C4-2B (cell line): Measurements from ENCODE around the gene CABLES1.
"Not testable (repeated sequence)": the region's sequence is repeated elsewhere in the genome, so short reads cannot be mapped to it uniquely, and the experiment has no call there.

Source experiments
- H3K27ac ChIP-seq: fragments of 450-650 bp; 2 replicates; pipeline ENCODE4 v1.5.1; 2017
- ZFX ChIP-seq: fragments of 450-650 bp; IDR thresholded peaks from 2 replicates; pipeline ENCODE4 v1.6.1; 2017
- TF ChIP-seq, protein P1 (sequence below): fragments of 450-650 bp; conservative IDR thresholded peaks from 2 replicates; pipeline ENCODE4 v1.5.1; 2017; ENCODE audit warnings: mild to moderate bottlenecking

CABLES1 gene

DNA sequence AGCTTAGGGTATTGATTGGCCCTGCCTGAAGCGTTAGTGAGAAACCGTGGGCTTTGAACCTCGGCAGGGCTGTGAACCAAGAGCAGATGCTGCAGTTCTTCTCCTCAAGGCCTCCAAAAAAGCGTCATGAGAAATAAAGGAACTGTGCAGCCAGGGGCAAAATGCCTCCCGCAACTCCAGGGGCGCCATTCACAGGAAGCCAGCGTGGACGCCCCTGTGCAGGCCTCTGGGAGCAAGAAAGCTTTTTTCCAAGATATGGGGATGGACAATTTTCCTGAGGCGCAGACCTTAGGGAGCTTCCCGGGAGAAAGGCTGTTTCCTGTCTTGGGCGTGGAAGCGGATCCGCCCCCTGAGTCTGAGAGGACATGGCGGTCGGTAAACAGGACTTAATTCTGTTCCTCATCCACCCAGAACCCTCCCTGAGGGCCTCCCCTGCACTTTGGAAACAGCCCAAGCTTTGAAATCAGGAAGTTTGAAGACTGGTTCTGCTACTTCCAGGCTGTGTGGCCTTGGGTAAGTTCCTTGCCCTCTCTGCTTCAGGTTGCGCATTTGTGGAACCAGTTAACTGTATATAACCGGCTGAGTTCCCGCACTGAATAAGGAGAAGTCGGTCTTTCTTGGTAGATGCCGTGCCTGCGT is 29.6 kb upstream of the CABLES1 start:
- TF ChIP-seq, protein P1, sequence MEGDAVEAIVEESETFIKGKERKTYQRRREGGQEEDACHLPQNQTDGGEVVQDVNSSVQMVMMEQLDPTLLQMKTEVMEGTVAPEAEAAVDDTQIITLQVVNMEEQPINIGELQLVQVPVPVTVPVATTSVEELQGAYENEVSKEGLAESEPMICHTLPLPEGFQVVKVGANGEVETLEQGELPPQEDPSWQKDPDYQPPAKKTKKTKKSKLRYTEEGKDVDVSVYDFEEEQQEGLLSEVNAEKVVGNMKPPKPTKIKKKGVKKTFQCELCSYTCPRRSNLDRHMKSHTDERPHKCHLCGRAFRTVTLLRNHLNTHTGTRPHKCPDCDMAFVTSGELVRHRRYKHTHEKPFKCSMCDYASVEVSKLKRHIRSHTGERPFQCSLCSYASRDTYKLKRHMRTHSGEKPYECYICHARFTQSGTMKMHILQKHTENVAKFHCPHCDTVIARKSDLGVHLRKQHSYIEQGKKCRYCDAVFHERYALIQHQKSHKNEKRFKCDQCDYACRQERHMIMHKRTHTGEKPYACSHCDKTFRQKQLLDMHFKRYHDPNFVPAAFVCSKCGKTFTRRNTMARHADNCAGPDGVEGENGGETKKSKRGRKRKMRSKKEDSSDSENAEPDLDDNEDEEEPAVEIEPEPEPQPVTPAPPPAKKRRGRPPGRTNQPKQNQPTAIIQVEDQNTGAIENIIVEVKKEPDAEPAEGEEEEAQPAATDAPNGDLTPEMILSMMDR = no peak
- TF ChIP-seq ZFX = no peak
- H3K27ac ChIP-seq = no peak overlapping the region

DNA sequence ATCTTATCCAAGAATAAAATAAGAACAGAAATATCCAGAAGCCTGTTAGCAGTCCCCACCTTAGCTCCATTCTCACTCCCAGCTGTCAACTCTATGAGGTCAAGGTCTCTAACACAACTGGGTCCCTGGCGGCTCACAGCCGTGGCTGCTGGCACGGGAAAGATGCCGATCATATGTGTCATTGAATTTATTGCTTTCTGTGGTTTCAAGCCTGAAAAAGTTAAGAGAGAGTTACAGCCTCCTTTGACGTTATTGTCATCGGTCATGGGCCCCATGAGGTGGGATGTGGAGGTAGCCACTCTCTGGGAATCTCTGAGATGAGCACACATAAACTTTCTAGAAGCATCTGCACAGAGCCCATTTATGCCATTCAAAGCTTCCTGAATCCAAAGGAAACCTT is 28.7 kb upstream of the CABLES1 start:
- no peak overlapping the region for H3K27ac ChIP-seq

DNA sequence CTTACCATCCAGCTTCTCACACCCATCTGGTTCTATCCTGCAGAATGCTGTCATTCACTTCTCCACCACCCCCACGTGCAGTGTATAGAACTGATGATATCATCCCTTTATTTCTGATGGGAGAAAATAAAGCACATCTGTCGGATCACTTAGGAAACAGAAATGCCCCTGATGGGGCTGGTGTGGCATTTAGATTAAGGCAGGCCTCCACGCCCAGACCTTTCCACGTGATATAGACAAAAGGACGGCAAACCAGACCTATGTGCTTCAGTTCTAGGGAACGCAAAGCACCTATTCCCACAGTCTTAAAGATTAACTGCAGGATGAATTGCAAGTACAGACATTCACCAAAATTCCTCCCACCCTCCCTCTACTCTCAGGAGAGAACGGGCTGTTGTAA is 27.6 kb upstream of the CABLES1 start:
- TF ChIP-seq, protein P1 = no peak
- no peak for TF ChIP-seq ZFX
- no peak overlapping the region for H3K27ac ChIP-seq

More for the DNA sequence above, 28.7 kb upstream of the CABLES1 start:
- TF ChIP-seq, protein P1 = no peak
- no peak for TF ChIP-seq ZFX

DNA sequence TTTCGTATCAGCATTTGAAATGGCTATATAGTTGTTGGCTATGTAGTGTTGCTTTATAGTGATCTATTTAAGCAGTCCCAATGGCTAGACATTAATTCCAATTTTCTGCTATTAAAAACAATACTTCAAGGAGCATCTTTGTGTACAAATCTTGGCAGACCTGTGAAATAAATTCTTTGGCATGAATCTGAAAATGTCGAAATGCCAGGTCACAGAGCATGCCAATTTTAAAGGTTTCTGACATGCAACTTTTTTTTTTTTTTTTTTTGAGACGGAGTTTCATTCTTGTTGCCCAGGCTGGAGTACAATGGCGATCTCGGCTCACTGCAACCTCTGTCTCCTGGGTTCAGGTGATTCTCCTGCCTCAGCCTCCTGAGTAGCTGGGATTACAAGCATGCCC is 26.8 kb upstream of the CABLES1 start:
- no peak overlapping the region for H3K27ac ChIP-seq
- no peak for TF ChIP-seq ZFX
- TF ChIP-seq, protein P1 = no peak

DNA sequence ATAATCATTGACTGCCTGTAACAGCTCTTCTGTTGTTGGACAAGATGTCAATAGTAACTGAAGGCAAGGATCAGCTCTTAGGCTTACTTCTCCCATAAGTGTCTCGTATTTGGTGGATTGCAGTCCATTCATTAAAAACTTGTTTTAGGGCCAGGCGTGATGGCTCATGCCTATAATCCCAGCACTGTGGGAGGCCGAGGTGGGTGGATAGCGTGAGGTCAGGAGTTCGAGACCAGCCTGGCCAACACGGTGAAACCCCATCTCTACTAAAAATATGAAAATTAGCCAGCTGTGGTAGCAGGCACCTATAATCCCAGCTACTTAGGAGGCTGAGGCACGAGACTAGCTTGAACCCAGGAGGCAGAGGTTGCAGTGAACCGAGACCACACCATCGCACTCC is 26.1 kb upstream of the CABLES1 start:
- H3K27ac ChIP-seq = not testable (repeated sequence)

DNA sequence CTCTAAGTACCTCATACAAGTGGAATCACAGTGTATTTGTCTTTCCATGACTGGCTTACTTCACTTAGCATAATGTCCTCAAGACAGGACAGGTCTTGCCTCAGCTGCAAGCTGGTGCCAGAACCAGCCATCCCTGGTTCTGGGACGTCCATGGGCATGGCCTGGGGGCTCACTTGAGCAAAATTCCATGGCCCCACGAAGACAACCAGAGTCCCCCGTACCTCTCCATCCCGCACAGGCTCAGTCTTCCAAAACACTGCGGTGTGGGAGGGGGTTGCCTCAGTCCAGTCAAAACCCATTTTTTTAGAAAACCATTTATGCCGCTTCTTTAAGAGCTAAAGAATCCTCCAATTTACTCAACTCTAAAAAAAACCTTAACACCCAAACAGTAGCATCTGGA is 21.7 kb upstream of the CABLES1 start:
- H3K27ac ChIP-seq = no peak overlapping the region
- TF ChIP-seq, protein P1 = no peak
- no peak for TF ChIP-seq ZFX

DNA sequence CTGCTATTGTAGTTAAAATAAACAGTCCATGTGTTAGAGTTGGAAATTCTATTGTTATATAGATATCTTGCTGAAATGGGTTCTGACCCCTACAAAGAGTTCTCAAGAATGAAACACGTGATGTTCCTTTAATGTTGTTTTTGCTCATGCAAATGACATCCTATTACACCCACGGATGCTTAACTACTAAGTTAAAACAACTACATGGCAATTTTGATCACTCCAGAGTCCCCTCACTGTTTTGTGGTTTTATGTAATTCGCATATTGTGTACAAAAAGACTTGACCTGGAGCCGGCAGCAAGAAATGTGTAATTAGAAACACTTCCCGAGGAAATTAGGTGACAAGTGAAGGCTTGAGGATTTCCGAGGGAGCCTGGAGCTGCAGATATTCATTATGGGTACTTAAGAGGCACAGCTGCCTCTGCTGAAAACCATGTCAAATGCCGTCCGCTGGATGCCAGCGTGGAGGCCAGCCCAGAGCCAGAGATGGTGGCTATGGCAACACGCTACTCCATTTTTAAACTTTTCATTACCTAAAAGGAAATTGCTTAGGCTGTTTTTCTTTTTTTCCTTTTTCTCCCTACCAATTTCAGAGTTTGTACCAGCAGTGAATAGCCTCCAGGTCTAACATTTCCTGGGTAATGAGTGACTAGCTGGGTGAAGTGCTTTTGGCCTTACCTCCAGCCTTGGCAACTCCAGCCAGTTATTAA is 21.0 kb upstream of the CABLES1 start:
- no peak for TF ChIP-seq ZFX
- TF ChIP-seq, protein P1 = no peak
- H3K27ac ChIP-seq = no peak overlapping the region

DNA sequence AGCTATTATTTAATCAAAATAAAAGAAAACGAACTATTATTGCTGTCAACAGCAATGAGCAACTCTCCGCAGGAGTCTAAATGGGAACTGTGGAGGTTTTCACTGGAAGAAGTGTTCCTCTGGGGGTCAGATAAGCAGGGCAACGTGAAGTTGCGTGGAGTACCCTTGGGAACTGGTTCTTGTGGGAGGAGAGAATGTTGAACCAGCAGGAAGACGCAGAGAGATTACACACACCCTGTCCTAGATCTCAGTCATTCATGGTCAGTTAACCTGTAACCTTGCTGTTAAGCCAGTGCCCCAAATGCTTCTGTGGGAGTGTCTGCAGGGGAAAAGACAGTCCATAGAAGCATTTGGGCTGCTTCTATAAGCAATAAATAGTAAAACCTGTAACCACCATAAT is 20.4 kb upstream of the CABLES1 start:
- TF ChIP-seq, protein P1 = no peak
- no peak for TF ChIP-seq ZFX
- H3K27ac ChIP-seq = no peak overlapping the region
